Right ventricle myocardium superior (tissue), 1 donor: ENCODE results near the gene PBX3. TPM values are rescaled to one million over a fixed set of nuclear protein-coding genes. Genes with fewer than 3 reads are reported as not detected.
A peak's percentile ranks its signal among the peaks of the same experiment; 100 is the strongest.
"Not testable (repeated sequence)": the region's sequence is repeated elsewhere in the genome, so short reads cannot be mapped to it uniquely, and the experiment has no call there.

Experiments used
- ATAC-seq: fragments of 200-7000 bp; cut with Tn5 transposase; one replicate; pipeline ENCODE4 v1.9.1; 2020; ENCODE audit warnings: mild to moderate bottlenecking; ENCODE audit not compliant: poor library complexity
- DNase-seq: peaks from one replicate; pipeline ENCODE4 v3.0.0-alpha.2; 2020
- intact Hi-C: fragments of 100-400 bp; cut with DNase I; formaldehyde crosslinking; loops from one replicate; pipeline ENCODE4 v1.11.2; 2022
- total RNA-seq: library from RNA; stranded (reverse); fragmentation: NEBNext Ultra II Directional; extraction: Animal tissue kit (Norgen Biotek cat#: 25700); gene quantifications from one replicate; pipeline ENCODE4 v1.2.1, GENCODE V29; 2021
- donor health status: DM: no; HTN: yes; CAD: no; lungs with severe emphysema.

The PBX3 gene
- total RNA-seq, 1 donor from 2014 or later, result 54.1 TPM

GRCh38 chr9:125766468-125767221 lies 19.5 kb downstream of the PBX3 start:
- DNase-seq, result no peak
- no peak for ATAC-seq
- intact Hi-C loops, result loop anchor here (10.0 kb wide), 1 partner anchor 48 kb away; no protein-coding TSS in a partner anchor

DNA sequence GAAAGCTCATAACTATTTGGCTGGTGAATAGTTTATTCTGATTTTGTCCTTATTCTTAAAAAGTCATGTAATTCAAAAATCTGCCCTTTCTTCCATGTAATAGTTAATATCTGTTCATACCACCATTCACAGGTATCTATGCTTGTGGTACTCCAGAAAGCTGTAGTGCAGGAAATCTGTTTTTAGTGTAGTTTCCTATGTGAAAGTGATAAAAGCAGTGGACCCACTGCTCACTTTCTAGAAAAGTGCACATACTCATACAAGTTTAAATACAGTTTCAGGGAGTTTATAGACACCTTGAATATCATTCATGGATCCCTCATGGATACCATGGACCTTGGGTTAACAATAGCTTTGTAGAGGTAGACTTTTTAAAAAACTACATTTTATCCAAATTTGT lies 20.2 kb downstream of the PBX3 start:
- intact Hi-C loops, result loop anchor here (10.0 kb wide), 1 partner anchor 47 kb away; no protein-coding TSS in a partner anchor
- ATAC-seq (no peak), DNase-seq (no peak)

GRCh38 chr9:125768803-125769202 lies 21.6 kb downstream of the PBX3 start:
- intact Hi-C loops, result loop anchor here (10.0 kb wide), 1 partner anchor 46 kb away; no protein-coding TSS in a partner anchor
- ATAC-seq (no peak), DNase-seq (no peak)

DNA sequence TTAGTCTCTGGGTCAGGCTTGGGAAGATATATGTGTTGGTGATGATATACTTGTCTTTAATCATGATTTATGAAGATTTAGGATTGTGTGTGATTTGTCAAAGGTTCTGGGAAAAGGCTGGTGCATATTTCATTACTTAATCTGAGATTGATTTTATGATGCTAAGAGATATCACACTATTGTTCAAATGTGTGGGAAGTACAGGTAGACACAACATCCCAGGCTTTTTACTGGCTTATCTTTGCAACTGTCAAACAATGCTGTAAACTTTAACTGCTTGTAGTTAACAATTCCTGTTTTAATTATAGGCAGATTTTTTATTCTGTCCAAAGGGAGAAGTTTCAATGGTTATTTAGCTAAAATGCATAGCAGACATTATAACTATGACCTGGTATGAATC lies 23.9 kb downstream of the PBX3 start:
- ATAC-seq (no peak), DNase-seq (no peak)
- intact Hi-C loops, result no loop called here

GRCh38 chr9:125772740-125773139 lies 25.6 kb downstream of the PBX3 start:
- ATAC-seq (no peak), DNase-seq (no peak)
- intact Hi-C loops, result no loop called here

DNA sequence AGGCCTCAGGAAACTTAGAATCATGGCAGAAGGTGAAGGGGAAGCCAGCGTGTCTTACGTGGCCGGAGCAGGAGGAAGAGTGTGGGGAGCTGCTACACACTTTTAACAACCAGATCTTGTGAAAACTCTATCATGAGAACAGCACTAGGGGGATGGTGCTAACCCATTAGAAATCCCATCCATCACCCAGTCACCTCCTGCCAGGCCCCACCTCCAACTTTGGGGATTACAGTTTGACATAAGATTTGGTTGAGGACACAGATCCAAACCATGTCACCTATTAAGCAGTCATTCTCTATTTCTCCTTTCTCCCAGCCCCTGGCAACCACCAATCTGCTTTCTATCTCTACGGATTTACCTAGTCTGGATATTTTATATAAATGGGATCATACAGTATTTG lies 26.9 kb downstream of the PBX3 start:
- DNase-seq (no peak), ATAC-seq (no peak)
- intact Hi-C loops, result no loop called here

DNA sequence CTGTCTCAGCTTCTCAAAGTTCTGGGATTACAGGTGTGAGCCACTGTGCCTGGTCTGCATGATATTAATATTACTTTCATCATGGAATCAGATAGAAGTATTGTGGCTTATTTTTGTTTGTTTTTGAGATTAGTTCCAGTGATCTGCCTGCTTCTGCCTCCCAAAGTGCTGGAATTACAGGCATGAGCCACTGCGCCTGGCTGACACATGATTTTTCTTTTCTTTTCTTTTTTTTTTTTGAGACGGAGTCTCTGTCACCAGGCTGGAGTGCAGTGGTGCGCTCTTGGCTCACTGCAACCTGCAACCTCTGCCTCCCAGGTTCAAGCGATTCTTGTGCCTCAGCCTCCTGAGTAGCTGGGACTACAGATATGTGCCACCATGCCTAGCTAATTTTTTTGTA lies 29.6 kb downstream of the PBX3 start:
- intact Hi-C loops, DNase-seq, ATAC-seq: not testable (repeated sequence)

- intact Hi-C loops, ATAC-seq, DNase-seq: not testable (repeated sequence)
These were observed 31.5 kb downstream of the PBX3 start for GRCh38 chr9:125778538-125779219.

DNA sequence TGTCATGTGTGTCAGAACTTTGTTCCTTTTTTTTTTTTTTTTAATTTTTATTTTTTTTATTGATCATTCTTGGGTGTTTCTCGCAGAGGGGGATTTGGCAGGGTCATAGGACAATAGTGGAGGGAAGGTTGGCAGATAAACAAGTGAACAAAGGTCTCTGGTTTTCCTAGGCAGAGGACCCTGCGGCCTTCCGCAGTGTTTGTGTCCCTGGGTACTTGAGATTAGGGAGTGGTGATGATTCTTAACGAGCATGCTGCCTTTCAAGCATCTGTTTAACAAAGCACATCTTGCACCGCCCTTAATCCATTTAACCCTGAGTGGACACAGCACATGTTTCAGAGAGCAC lies 32.0 kb downstream of the PBX3 start:
- DNase-seq, intact Hi-C loops, ATAC-seq: not testable (repeated sequence)

DNA sequence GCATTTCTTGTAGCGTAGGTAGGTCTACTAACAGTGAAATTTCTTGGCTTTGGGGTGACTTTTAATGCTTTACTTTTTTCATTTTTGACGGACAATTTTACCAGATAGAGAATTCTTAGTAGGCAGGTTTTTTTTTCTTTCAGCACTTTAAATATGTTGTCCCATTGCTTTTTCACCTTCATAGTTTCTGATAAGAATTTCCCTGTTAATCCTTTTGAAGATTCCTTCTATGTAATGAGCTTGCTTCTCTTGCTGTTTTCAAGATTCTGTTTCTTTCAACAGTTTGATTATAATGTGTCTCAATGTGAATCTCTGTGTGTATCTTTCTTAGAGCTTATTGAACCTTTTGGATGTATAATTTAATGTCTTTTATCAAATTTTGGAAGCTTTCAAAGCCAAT lies 35.5 kb downstream of the PBX3 start:
- intact Hi-C loops, result no loop called here
- ATAC-seq (no peak), DNase-seq (no peak)

DNA sequence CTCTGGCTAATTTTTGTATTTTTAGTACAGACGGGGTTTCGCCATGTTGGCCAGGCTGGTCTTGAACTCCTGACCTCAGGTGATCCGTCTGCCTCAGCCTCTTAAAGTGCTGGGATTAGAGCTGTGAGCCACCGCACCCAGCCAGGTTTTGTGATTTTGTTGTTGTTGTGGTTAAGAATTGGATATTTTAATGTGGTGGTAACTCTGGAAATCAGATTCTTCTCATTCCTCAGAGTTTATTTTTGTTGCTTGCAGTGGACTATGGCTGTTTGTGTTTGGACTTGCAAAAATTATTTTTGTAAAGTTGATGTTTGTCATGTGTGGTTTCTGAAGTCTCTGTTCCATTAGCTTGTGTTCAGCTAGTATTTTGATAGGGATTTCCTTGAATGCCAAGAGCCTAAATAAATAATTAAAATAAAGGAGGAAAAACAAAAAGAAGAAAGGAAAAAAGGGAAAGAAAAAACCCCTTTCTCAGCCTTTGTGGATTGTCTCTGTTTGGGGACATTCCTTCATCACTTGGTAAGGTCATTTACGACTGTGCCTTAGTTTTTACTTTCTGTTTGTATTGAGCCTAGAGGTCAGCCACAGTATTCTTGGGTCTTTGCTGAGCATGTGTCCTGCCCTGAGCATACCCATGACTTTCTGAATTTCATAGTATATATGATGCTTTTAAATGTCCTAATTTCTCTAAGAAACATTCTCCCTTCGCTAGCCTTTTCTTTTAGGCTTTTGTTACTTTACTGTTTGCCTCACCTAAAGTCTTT lies 37.3 kb downstream of the PBX3 start:
- no peak for ATAC-seq
- no peak for DNase-seq
- intact Hi-C loops, result no loop called here

DNA sequence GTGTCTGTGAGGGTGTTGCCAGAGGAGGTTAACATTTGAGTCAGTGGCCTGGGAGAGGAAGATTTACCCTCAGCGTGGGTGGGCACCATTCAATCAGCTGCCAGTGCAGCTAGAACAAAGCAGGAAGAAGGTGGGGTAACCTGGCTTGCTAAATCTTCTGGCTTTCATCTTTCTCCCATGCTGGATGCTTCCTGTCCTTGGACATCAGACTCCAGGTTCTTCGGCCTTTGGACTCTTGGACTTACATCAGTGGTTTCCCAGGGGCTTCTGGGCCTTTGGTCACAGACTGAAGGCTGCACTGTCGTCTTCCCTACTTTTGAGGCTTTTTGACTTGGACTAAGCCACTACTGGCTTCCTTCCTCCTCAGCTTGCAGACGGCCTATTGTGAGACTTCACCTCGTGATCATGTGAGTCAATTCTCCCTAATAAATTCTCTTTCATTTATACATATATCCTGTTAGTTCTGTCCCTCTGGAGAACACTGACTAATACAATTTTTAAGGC lies 38.1 kb downstream of the PBX3 start:
- intact Hi-C loops, result no loop called here
- DNase-seq (no peak), ATAC-seq (no peak)

DNA sequence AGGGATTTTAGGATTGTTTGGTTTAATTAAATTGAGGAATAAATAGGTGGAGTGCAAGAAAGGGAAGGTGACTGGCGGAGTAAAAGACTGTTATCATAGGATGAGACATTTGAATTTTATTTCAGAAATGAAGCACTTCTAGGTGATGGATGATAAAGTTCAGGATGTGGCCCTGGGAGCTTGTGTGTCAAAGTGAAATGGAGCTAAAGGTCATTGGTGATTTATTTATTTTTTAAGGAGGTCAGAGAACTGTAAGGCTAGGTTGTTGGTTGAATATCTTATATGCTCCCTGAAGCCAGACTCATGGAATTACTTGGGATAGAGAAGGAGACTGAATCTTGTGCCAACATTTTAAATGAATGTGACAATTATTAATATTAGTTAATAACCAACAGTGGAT lies 40.5 kb downstream of the PBX3 start:
- DNase-seq (no peak), ATAC-seq (no peak)
- intact Hi-C loops, result no loop called here

- intact Hi-C loops, result no loop called here
- no peak for ATAC-seq
- DNase-seq, result no peak
These were observed 42.0 kb downstream of the PBX3 start for GRCh38 chr9:125789196-125789595.

DNA sequence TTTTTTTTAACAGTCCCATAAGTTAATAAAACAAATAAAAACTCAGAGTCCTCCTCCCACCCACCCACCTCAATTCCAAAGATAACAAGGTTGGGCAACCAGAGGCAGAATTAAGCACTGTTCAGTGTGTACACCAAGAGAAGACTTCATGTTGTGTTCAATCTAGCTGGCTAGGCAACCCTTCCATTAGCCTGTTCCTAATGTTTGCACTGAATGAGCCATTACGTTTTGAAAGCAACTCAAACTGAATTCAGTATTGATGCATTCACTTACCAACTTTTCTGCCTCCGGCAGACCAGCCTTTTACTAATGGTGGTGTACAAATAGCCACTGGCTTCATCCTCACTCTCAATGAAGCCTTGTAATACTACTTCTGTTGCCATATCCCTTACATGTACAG lies 47.5 kb downstream of the PBX3 start:
- ATAC-seq (no peak), DNase-seq (no peak)
- intact Hi-C loops, result no loop called here

DNA sequence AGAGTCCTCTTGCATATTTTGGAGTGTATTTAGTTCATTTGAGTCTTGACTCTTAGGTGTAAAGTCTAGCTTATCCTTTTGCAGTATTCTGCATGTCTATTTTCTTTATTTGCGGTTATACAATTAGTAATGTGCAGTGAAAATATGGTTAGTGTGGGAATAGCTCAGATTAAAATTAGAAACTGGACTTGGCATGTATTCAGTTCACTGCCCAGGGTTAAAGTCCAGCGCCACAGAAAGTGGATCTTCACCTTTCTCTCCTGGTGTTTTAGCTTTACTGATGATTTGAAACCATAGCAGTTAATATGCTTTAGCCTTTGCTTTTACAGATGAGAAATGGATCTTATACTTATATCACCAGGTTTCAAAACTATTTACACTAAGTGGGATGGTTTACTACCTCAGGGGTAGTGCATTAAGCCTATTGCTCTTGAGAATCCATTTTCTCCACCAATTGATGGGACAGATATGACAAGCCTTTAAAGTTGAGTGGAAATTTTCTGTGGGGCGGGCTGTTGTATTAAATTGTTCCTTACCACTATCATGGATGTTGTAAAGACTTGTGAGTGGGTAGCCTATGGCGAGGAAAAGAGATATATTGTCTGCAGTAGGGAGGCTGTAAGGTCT lies 48.9 kb downstream of the PBX3 start:
- ATAC-seq (no peak), DNase-seq (no peak)

GRCh38 chr9:125797930-125798329 lies 50.8 kb downstream of the PBX3 start:
- ATAC-seq (no peak), DNase-seq (no peak)
- intact Hi-C loops, result no loop called here

More for the DNA sequence above, 48.9 kb downstream of the PBX3 start:
- intact Hi-C loops, result no loop called here

DNA sequence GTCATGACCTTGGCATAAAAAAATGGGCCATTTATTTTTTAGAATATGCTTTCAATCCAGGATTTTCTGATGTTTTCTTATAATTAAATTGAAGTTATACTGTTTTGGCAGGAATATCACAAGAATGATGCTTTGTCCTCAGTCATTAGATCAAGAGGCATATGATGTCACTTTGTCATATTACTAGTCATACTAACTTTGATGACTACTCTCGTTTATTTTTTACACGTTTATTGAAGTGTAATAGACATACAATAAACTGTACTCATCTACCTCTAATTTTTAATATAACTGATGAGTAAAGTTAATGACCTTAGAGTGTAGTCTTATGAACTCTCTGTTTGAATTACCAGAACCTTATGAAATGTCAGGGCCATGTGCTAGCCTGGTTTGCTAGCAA lies 56.4 kb downstream of the PBX3 start:
- DNase-seq (no peak), ATAC-seq (no peak)
- intact Hi-C loops, result no loop called here

DNA sequence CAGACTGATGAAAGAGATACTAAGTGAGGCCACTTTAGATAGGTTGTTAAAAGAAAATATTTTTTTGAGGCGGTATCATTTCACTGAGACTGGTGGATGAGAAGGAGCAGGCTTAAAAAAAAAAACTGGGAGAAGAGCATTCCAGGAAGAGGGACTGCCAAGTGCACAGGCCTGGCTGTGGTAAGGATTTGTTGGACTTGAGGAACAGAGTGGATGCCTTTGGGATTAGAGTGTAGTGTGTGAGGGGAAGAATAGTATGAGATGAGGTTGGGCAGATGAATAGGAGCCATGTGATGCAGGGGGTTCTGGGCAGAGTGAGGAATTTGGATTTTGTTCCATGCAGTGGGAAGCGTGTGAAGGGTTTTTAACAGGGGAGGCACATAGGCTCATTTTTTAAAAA lies 57.9 kb downstream of the PBX3 start:
- intact Hi-C loops, result no loop called here
- ATAC-seq (peak; percentile 68), DNase-seq (no peak)
